Activated naive CD4-positive, alpha-beta T cell treated with anti-CD3 and anti-CD28 coated beads, Interleukin-2, amount 50 U/mL, for 24 hours (primary cell): ENCODE results near the gene LY9.

Source experiments
- H3K27ac Mint-ChIP-seq: one replicate; pipeline ENCODE4 v1.8.0; 2021; ENCODE audit warnings: mild to moderate bottlenecking, mixed read lengths
- H3K27me3 Mint-ChIP-seq: one replicate; pipeline ENCODE4 v1.8.0; 2021; ENCODE audit warnings: mixed read lengths
- H3K36me3 Mint-ChIP-seq: one replicate; pipeline ENCODE4 v1.8.0; 2021; ENCODE audit warnings: mixed read lengths
- H3K4me1 Mint-ChIP-seq: one replicate; pipeline ENCODE4 v1.8.0; 2021; ENCODE audit warnings: mixed read lengths
- H3K4me3 Mint-ChIP-seq: one replicate; pipeline ENCODE4 v1.8.0; 2021; ENCODE audit warnings: mild to moderate bottlenecking, mixed read lengths
- H3K9me3 Mint-ChIP-seq: one replicate; pipeline ENCODE4 v1.8.0; 2021; ENCODE audit warnings: mixed read lengths

Gene LY9

GRCh38 chr1:160830321-160831153, 34.6 kb downstream of the LY9 start:
- H3K27me3 Mint-ChIP-seq: no peaks in the 10 kb centered on the region
- peak overlapping the region; percentile 91 for H3K27ac Mint-ChIP-seq
- H3K4me3 Mint-ChIP-seq: no peak overlapping the region
- peaks cover 49% of the 10 kb centered on the region for H3K4me1 Mint-ChIP-seq
- no peaks in the 10 kb centered on the region for H3K9me3 Mint-ChIP-seq
- H3K36me3 Mint-ChIP-seq: peaks cover 11% of the 10 kb centered on the region

- Mint-ChIP-seq H3K9me3 (no peaks in the 10 kb centered on the region), H3K4me1 (peaks cover 82% of the 10 kb centered on the region), H3K36me3 (no peaks in the 10 kb centered on the region), H3K27me3 (no peaks in the 10 kb centered on the region), H3K27ac (peak overlapping the region; percentile 88), H3K4me3 (no peak overlapping the region)
These were observed 39.1 kb downstream of the LY9 start for GRCh38 chr1:160834945-160835565.

GRCh38 chr1:160835751-160836150, 39.8 kb downstream of the LY9 start:
- no peaks in the 10 kb centered on the region for H3K9me3 Mint-ChIP-seq
- H3K27me3 Mint-ChIP-seq: no peaks in the 10 kb centered on the region
- peak overlapping the region; percentile 86 for H3K27ac Mint-ChIP-seq
- peaks cover 76% of the 10 kb centered on the region for H3K4me1 Mint-ChIP-seq
- no peak overlapping the region for H3K4me3 Mint-ChIP-seq
- H3K36me3 Mint-ChIP-seq: no peaks in the 10 kb centered on the region

- no peaks in the 10 kb centered on the region for H3K9me3 Mint-ChIP-seq
- H3K36me3 Mint-ChIP-seq: no peaks in the 10 kb centered on the region
- peak overlapping the region; percentile 45 for H3K4me3 Mint-ChIP-seq
- H3K27me3 Mint-ChIP-seq: no peaks in the 10 kb centered on the region
- peaks cover 69% of the 10 kb centered on the region for H3K4me1 Mint-ChIP-seq
- H3K27ac Mint-ChIP-seq: peak overlapping the region; percentile 96
These were observed 40.6 kb downstream of the LY9 start for GRCh38 chr1:160836561-160836960.

- Mint-ChIP-seq H3K36me3 (no peaks in the 10 kb centered on the region), H3K27ac (peak overlapping the region; percentile 97), H3K9me3 (no peaks in the 10 kb centered on the region), H3K4me1 (peaks cover 69% of the 10 kb centered on the region), H3K4me3 (peak overlapping the region; percentile 45), H3K27me3 (no peaks in the 10 kb centered on the region)
These were observed 41.1 kb downstream of the LY9 start for GRCh38 chr1:160836981-160837557.

- H3K4me1 Mint-ChIP-seq: peaks cover 69% of the 10 kb centered on the region
- H3K4me3 Mint-ChIP-seq: peak overlapping the region; percentile 73
- no peaks in the 10 kb centered on the region for H3K36me3 Mint-ChIP-seq
- H3K27me3 Mint-ChIP-seq: no peaks in the 10 kb centered on the region
- H3K9me3 Mint-ChIP-seq: no peaks in the 10 kb centered on the region
- peak overlapping the region; percentile 97 for H3K27ac Mint-ChIP-seq
These were observed 41.7 kb downstream of the LY9 start for GRCh38 chr1:160837558-160838205.

GRCh38 chr1:160838888-160839287, 42.9 kb downstream of the LY9 start:
- Mint-ChIP-seq H3K36me3 (no peaks in the 10 kb centered on the region), H3K27ac (peak overlapping the region; percentile 97), H3K27me3 (no peaks in the 10 kb centered on the region), H3K4me3 (peak overlapping the region; percentile 73), H3K9me3 (no peaks in the 10 kb centered on the region), H3K4me1 (peaks cover 63% of the 10 kb centered on the region)

- peaks cover 56% of the 10 kb centered on the region for H3K4me1 Mint-ChIP-seq
- no peak overlapping the region for H3K4me3 Mint-ChIP-seq
- no peaks in the 10 kb centered on the region for H3K36me3 Mint-ChIP-seq
- H3K9me3 Mint-ChIP-seq: no peaks in the 10 kb centered on the region
- no peak overlapping the region for H3K27ac Mint-ChIP-seq
- H3K27me3 Mint-ChIP-seq: no peaks in the 10 kb centered on the region
These were observed 43.8 kb downstream of the LY9 start for GRCh38 chr1:160839746-160840145.

- Mint-ChIP-seq H3K27ac (no peak overlapping the region), H3K4me1 (peaks cover 43% of the 10 kb centered on the region), H3K27me3 (no peaks in the 10 kb centered on the region), H3K36me3 (no peaks in the 10 kb centered on the region), H3K4me3 (no peak overlapping the region), H3K9me3 (no peaks in the 10 kb centered on the region)
These were observed 45.1 kb downstream of the LY9 start for GRCh38 chr1:160841079-160841478.

GRCh38 chr1:160844447-160845232, 48.7 kb downstream of the LY9 start:
- Mint-ChIP-seq H3K4me3 (no peak overlapping the region), H3K9me3 (no peaks in the 10 kb centered on the region)

GRCh38 chr1:160846281-160846680, 50.3 kb downstream of the LY9 start:
- no peak overlapping the region for H3K4me3 Mint-ChIP-seq
- H3K36me3 Mint-ChIP-seq: no peaks in the 10 kb centered on the region
- H3K4me1 Mint-ChIP-seq: peaks cover 13% of the 10 kb centered on the region
- H3K27me3 Mint-ChIP-seq: no peaks in the 10 kb centered on the region
- no peak overlapping the region for H3K27ac Mint-ChIP-seq
- no peaks in the 10 kb centered on the region for H3K9me3 Mint-ChIP-seq

More at GRCh38 chr1:160844447-160845232, 48.7 kb downstream of the LY9 start:
- no peaks in the 10 kb centered on the region for H3K27me3 Mint-ChIP-seq
- H3K27ac Mint-ChIP-seq: no peak overlapping the region
- no peaks in the 10 kb centered on the region for H3K36me3 Mint-ChIP-seq
- peaks cover 16% of the 10 kb centered on the region for H3K4me1 Mint-ChIP-seq

GRCh38 chr1:160850541-160850940, 54.6 kb downstream of the LY9 start:
- no peak overlapping the region for H3K4me3 Mint-ChIP-seq
- peaks cover 7% of the 10 kb centered on the region for H3K4me1 Mint-ChIP-seq
- no peaks in the 10 kb centered on the region for H3K9me3 Mint-ChIP-seq
- H3K36me3 Mint-ChIP-seq: no peaks in the 10 kb centered on the region
- no peaks in the 10 kb centered on the region for H3K27me3 Mint-ChIP-seq
- H3K27ac Mint-ChIP-seq: no peak overlapping the region

GRCh38 chr1:160850993-160851392, 55.0 kb downstream of the LY9 start:
- Mint-ChIP-seq H3K9me3 (no peaks in the 10 kb centered on the region), H3K27ac (no peak overlapping the region), H3K27me3 (no peaks in the 10 kb centered on the region), H3K4me3 (no peak overlapping the region), H3K36me3 (no peaks in the 10 kb centered on the region), H3K4me1 (peaks cover 7% of the 10 kb centered on the region)

GRCh38 chr1:160853014-160853413, 57.0 kb downstream of the LY9 start:
- Mint-ChIP-seq H3K4me1 (no peaks in the 10 kb centered on the region), H3K9me3 (no peaks in the 10 kb centered on the region), H3K27ac (no peak overlapping the region), H3K27me3 (no peaks in the 10 kb centered on the region), H3K4me3 (no peak overlapping the region), H3K36me3 (no peaks in the 10 kb centered on the region)

GRCh38 chr1:160853754-160854153, 57.8 kb downstream of the LY9 start:
- Mint-ChIP-seq H3K4me3 (no peak overlapping the region), H3K36me3 (no peaks in the 10 kb centered on the region), H3K4me1 (no peaks in the 10 kb centered on the region), H3K27me3 (no peaks in the 10 kb centered on the region), H3K27ac (no peak overlapping the region), H3K9me3 (no peaks in the 10 kb centered on the region)
